GM12878 (cell line): Measurements from ENCODE around the gene OR1F1. TPM values are rescaled to one million over a fixed set of nuclear protein-coding genes. Genes with fewer than 3 reads are reported as not detected.

Source experiments
- BCL11A ChIP-seq: IDR thresholded peaks from 2 replicates; pipeline ENCODE4 v1.6.1; 2011; ENCODE audit warnings: low read depth, low read length
- BCL3 ChIP-seq: IDR thresholded peaks from 2 replicates; pipeline ENCODE4 v1.6.1; 2011; ENCODE audit warnings: borderline replicate concordance, low read depth, mild to moderate bottlenecking, moderate library complexity, low read length; ENCODE audit not compliant: insufficient read depth, poor library complexity, severe bottlenecking
- BHLHE40 ChIP-seq, 2 experiments: fragments of 450-650 bp in 1 of 2; IDR thresholded peaks; 2 replicates each; pipeline ENCODE4 v1.6.1; 2011 to 2017; ENCODE audit warnings: low read depth in 2 of 2, borderline replicate concordance in 1 of 2, improper control_type of control experiment in 1 of 2, low read length in 1 of 2, mild to moderate bottlenecking in 1 of 2
- BMI1 ChIP-seq: fragments of 450-650 bp; IDR thresholded peaks from 2 replicates; pipeline ENCODE4 v1.6.1; 2016; ENCODE audit warnings: mild to moderate bottlenecking, moderate library complexity, borderline replicate concordance
- HDAC2 ChIP-seq: fragments of 200-600 bp; sonication (generic); IDR thresholded peaks from 2 replicates; pipeline ENCODE4 v1.6.1; 2017
- MYC ChIP-seq: IDR thresholded peaks from 2 replicates; pipeline ENCODE4 v1.6.1; 2011; ENCODE audit warnings: mild to moderate bottlenecking, low read length, moderate library complexity, inconsistent platforms; ENCODE audit not compliant: insufficient read depth, insufficient replicate concordance, insufficient read length, severe bottlenecking
- PKNOX1 ChIP-seq: fragments of 450-650 bp; IDR thresholded peaks from 2 replicates; pipeline ENCODE4 v1.6.1; 2016; ENCODE audit warnings: mild to moderate bottlenecking
- POLR2AphosphoS5 ChIP-seq: IDR thresholded peaks from 2 replicates; pipeline ENCODE4 v1.6.1; 2011; ENCODE audit warnings: mild to moderate bottlenecking, low read length, inconsistent platforms
- REST ChIP-seq: IDR thresholded peaks from 2 replicates; pipeline ENCODE4 v1.6.1; 2012; ENCODE audit warnings: mild to moderate bottlenecking, low read depth, low read length
- SIX5 ChIP-seq: IDR thresholded peaks from 2 replicates; pipeline ENCODE4 v1.6.1; 2011; ENCODE audit warnings: mild to moderate bottlenecking, low read depth, low read length, moderate library complexity; ENCODE audit not compliant: severe bottlenecking
- SKIL ChIP-seq: fragments of 450-650 bp; IDR thresholded peaks from 2 replicates; pipeline ENCODE4 v1.6.1; 2017; ENCODE audit warnings: mild to moderate bottlenecking, low read depth, inconsistent platforms; ENCODE audit not compliant: poor library complexity, severe bottlenecking
- TCF7 ChIP-seq: IDR thresholded peaks from 2 replicates; pipeline ENCODE4 v1.6.1; 2014; ENCODE audit warnings: antibody characterized with exemption, borderline replicate concordance
- YBX1 ChIP-seq: fragments of 450-650 bp; IDR thresholded peaks from 2 replicates; pipeline ENCODE4 v1.6.1; 2016; ENCODE audit warnings: antibody characterized with exemption
- ZBTB40 ChIP-seq: fragments of 450-650 bp; IDR thresholded peaks from 2 replicates; pipeline ENCODE4 v1.6.1; 2016; ENCODE audit warnings: mild to moderate bottlenecking, moderate library complexity, borderline replicate concordance
- ZNF622 ChIP-seq: fragments of 450-650 bp; IDR thresholded peaks from 2 replicates; pipeline ENCODE4 v1.6.1; 2017; ENCODE audit warnings: mild to moderate bottlenecking, inconsistent platforms
- polyA plus RNA-seq, 11 experiments: library from polyadenylated mRNA; depleted of rRNA in 4 of 11; unstranded in 6 of 11; stranded (reverse) in 5 of 11; fragments of >200 nt; fragmentation: Nextera tagmentation in 4 of 11; fragmentation: Illumina TruSeq in 1 of 11; extraction: Ambion mirVana in 4 of 11; extraction: Trizol in 1 of 11; gene quantifications; 1 replicate in 1 of 11; 2 replicates in 10 of 11; pipeline versions ENCODE4 v1.2.1 to v1.2.3, GENCODE V29; 2011 to 2016; ENCODE audit warnings: inconsistent platforms in 2 of 11, missing spikeins in 2 of 11, low read depth in 1 of 11
- total RNA-seq, 4 experiments: library from RNA; depleted of rRNA in 3 of 4; stranded (reverse); fragments of >200 nt in 3 of 4; fragmentation: Illumina TruSeq in 1 of 4; extraction: Trizol in 1 of 4; gene quantifications; 2 replicates each; pipeline versions ENCODE4 v1.2.1 to v1.2.3, GENCODE V29; 2013 to 2021

Gene OR1F1
- total and polyA plus RNA-seq, 10 of the 15 experiments (the other 5 are each of a cell fraction or from before 2014, with no cell fraction given) = 0.10 to 0.14 (median 0.12) TPM; not detected in 7

- TF ChIP-seq BHLHE40 (IDR thresholded peaks at IDR 0.05; ENCODE audit: borderline replicate concordance in 1 of 2, low read depth in 2 of 2, low read length in 1 of 2) = peak in 1 of 2 experiments; percentile 15; a peak in 1 of 4 replicates
- peak; percentile 85 for TF ChIP-seq ZBTB40
- TF ChIP-seq HDAC2 = no peak
- TF ChIP-seq REST = no peak
- TF ChIP-seq PKNOX1 = no peak
- no peak for TF ChIP-seq MYC
- TF ChIP-seq SIX5 = no peak
- peak; percentile 82 for TF ChIP-seq SKIL
- no peak for TF ChIP-seq BMI1
- TF ChIP-seq ZNF622 = no peak
- no peak for TF ChIP-seq BCL11A
- no peak for TF ChIP-seq BCL3
- no peak for TF ChIP-seq POLR2AphosphoS5
- no peak; the same call in 1 of the 2 replicates for TF ChIP-seq TCF7
- no peak for TF ChIP-seq YBX1
These were observed 37.4 kb upstream of the OR1F1 start (continued) for GRCh38 chr16:3150346-3151218.
